ENCODE measurements around the gene PTPRE. TPM values are rescaled to one million over a fixed set of nuclear protein-coding genes. Genes with fewer than 3 reads are reported as not detected.
A peak's percentile ranks its signal among the peaks of the same experiment; 100 is the strongest.

The PTPRE gene
- total RNA-seq, 1 donor = 0.09 TPM

DNA sequence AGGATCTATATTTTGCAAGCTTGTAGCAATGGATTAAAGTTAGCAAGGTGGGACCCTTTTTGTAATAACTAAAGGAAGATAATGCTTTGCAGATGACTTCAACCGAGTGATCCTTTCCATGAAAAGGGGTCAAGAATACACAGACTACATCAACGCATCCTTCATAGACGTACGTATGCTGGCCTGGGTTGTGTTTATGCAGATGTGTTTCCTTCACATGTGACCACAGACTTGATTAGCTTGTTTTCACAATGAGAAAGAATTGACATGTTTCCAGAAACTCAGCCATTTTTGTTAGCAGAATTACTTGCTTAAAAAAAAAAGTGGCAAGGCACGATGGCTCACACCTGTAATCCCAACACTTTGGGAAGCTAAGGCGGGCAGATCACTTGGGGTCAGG lies 165.1 kb downstream of the PTPRE start:
- DNase-seq (ENCODE audit: low read depth) = no peak
- H3K4me3 ChIP-seq (ENCODE audit: low read depth, low read length) = no peak overlapping the region
- TF ChIP-seq CTCF (IDR thresholded peaks at IDR 0.05; ENCODE audit: insufficient read depth, low read length) = no peak

DNA sequence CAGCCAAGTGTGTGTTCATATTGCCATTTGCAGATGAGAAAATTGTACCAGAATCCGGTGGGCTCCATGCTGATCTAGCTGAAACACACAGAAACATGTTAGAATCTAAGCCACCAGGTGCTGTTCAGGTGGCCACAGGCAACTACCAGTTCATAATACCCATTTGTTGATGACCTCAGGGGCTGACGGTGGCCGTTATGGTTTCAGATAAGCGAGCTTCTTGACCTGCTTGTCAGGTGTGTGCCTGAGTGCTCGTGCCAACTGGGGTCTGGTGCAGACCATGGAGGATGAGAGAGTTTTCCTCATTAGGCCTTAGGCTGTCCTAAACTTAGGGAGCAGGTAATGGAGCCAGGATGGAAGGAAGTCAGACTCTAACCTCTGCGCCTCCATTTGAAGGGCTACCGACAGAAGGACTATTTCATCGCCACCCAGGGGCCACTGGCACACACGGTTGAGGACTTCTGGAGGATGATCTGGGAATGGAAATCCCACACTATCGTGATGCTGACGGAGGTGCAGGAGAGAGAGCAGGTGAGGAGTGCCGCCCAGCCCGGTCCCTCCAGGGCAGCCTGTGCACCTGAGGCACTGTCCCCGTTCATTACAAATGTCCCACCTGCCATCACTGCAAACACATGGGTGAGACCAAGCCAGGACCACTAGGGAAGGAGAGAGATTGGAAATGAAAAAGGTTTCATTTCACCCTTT lies 166.2 kb downstream of the PTPRE start:
- TF ChIP-seq CTCF (IDR thresholded peaks at IDR 0.05; ENCODE audit: insufficient read depth, low read length) = no peak
- H3K4me3 ChIP-seq (ENCODE audit: low read depth, low read length) = no peak overlapping the region
- no peak for DNase-seq (ENCODE audit: low read depth)

- no peak overlapping the region for H3K4me3 ChIP-seq (ENCODE audit: low read depth, low read length)
- TF ChIP-seq CTCF (IDR thresholded peaks at IDR 0.05; ENCODE audit: insufficient read depth, low read length) = no peak
- DNase-seq (ENCODE audit: low read depth) = no peak
Measured at GRCh38 chr10:128073890-128074289, 167.0 kb downstream of the PTPRE start.

GRCh38 chr10:128074589-128074988 lies 167.7 kb downstream of the PTPRE start:
- TF ChIP-seq CTCF (IDR thresholded peaks at IDR 0.05; ENCODE audit: insufficient read depth, low read length) = no peak
- H3K4me3 ChIP-seq (ENCODE audit: low read depth, low read length) = no peak overlapping the region
- no peak for DNase-seq (ENCODE audit: low read depth)

GRCh38 chr10:128077155-128077875 lies 170.4 kb downstream of the PTPRE start:
- DNase-seq (ENCODE audit: low read depth) = no peak
- TF ChIP-seq CTCF (IDR thresholded peaks at IDR 0.05; ENCODE audit: insufficient read depth, low read length) = no peak
- no peak overlapping the region for H3K4me3 ChIP-seq (ENCODE audit: low read depth, low read length)

DNA sequence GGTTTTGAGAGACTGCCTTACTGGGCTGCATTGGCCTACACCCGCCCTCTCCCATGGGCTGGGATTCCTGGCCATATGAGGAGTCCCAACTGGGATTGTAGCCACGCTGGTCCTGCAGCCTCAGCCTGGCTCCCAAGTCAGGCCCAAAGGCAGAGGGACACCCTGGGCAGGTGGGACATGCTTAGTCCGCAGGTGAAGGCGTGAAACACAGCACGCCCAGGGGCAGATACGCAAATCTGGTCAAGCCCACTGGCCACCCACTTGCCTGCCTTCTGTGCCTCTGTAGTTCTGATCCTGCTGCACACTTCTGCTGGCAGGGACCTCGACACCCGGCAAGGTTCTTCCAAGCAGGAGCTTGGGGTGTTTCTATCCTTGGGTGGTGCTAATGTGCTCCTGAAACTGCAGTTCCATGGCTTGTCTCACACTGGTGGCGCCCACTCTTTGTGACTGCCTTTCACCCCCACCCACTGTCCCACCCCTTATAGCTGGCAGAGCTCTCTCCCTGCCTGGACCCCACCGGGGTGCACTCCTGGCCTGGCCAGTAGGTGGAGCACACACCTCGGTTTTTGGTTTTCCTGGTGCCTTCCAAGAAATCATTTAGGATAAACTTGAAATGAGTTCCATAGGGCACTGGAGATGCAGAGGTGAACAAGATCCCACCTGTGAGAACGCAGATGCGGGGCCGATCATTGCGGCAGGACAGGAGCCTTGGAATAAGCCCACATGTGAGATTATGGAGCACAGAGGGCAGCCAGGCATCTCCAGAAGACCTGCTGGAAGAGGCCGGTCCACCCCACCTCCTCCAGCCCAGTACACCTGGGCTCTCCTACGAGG lies 171.4 kb downstream of the PTPRE start:
- DNase-seq (ENCODE audit: low read depth) = peak; percentile 53
- H3K4me3 ChIP-seq (ENCODE audit: low read depth, low read length) = no peak overlapping the region
- peak; percentile 90 for TF ChIP-seq CTCF (IDR thresholded peaks at IDR 0.05; ENCODE audit: insufficient read depth, low read length)

Measured in fibroblast of the aortic adventitia (primary cell).